ENCODE data around the gene NLGN3.

- TF ChIP-seq CTCF (IDR thresholded peaks at IDR 0.05) (no peak), EP300 (IDR thresholded peaks at IDR 0.05) (no peak), POLR2A (IDR thresholded peaks at IDR 0.05) (no peak)
These were observed 67.9 kb downstream of the NLGN3 start for GRCh38 chrX:71212536-71212935.
